ENCODE results near the gene TPPP2. TPM values are rescaled to one million over a fixed set of nuclear protein-coding genes. Genes with fewer than 3 reads are reported as not detected.

The TPPP2 gene
- total RNA-seq, 1 donor from 2014 or later, result not detected

DNA sequence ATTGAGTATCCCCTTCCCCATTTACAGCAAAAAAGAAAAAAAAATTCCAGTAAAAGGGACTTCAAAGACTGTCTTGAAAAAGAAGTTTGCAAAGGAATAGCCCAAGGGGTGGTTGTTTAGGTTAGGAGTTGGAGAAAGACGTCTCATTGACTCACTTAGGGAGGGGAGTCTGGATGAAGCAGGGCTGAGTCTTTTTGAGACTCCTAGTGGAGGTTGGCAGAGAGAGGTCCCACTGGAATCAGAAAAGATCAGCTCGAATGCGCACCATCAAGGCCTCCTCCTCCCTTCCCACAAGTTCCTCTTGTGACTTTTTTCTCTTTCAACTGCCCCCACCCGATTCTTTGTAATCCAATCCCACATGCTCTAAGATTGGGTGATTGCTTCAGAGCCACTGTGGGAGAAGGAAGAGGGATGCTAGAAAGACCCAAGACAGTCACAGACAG, 42.0 kb downstream of the TPPP2 start:
- peak overlapping the region; percentile 81 for H3K4me3 ChIP-seq (ENCODE audit: low read depth, low read length)
- H3K36me3 ChIP-seq (ENCODE audit: control insufficient read depth, insufficient read depth, low read length), result peaks cover 8% of the 10 kb centered on the region
- TF ChIP-seq, protein P1, sequence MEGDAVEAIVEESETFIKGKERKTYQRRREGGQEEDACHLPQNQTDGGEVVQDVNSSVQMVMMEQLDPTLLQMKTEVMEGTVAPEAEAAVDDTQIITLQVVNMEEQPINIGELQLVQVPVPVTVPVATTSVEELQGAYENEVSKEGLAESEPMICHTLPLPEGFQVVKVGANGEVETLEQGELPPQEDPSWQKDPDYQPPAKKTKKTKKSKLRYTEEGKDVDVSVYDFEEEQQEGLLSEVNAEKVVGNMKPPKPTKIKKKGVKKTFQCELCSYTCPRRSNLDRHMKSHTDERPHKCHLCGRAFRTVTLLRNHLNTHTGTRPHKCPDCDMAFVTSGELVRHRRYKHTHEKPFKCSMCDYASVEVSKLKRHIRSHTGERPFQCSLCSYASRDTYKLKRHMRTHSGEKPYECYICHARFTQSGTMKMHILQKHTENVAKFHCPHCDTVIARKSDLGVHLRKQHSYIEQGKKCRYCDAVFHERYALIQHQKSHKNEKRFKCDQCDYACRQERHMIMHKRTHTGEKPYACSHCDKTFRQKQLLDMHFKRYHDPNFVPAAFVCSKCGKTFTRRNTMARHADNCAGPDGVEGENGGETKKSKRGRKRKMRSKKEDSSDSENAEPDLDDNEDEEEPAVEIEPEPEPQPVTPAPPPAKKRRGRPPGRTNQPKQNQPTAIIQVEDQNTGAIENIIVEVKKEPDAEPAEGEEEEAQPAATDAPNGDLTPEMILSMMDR (IDR thresholded peaks at IDR 0.05; ENCODE audit: insufficient read depth, low read length, poor library complexity, severe bottlenecking), result no peak
- no peaks in the 10 kb centered on the region for H3K27me3 ChIP-seq (ENCODE audit: control insufficient read depth, insufficient read depth, low read length)
- no peak for DNase-seq (ENCODE audit: low read depth)

DNA sequence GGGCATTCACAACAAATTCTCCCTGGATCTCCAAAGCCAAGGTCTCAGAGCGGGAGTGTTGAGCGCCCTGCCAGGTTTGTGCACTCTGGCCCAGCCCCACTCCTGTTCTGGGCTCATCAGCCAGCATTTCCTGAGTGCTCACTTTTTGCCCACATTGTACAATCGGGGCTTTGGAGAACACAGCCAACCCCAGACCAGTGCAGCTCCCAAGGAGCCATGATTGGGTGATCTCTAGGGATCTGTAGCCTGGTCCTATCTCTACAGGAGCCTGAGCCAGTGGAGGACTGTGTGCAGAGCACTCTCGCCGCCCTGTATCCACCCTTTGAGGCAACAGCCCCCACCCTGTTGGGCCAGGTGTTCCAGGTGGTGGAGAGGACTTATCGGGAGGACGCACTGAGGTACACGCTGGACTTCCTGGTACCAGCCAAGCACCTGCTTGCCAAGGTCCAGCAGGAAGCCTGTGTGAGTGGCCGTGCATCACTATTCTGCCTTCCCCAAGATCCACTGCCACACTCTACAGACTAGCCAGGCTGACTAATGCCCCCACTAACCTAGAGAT, 42.8 kb downstream of the TPPP2 start:
- DNase-seq (ENCODE audit: low read depth), result no peak
- Histone ChIP-seq H3K27me3 (ENCODE audit: control insufficient read depth, insufficient read depth, low read length) (no peaks in the 10 kb centered on the region), H3K36me3 (ENCODE audit: control insufficient read depth, insufficient read depth, low read length) (peaks cover 9% of the 10 kb centered on the region), H3K4me3 (ENCODE audit: low read depth, low read length) (no peak overlapping the region)
- TF ChIP-seq, protein P1 (IDR thresholded peaks at IDR 0.05; ENCODE audit: insufficient read depth, low read length, poor library complexity, severe bottlenecking), result no peak

DNA sequence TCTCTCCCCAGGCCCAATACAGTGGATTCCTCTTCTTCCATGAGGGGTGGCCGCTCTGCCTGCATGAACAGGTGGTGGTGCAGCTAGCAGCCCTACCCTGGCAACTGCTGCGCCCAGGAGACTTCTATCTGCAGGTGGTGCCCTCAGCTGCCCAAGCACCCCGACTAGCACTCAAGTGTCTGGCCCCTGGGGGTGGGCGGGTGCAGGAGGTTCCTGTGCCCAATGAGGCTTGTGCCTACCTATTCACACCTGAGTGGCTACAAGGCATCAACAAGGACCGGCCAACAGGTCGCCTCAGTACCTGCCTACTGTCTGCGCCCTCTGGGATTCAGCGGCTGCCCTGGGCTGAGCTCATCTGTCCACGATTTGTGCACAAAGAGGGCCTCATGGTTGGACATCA, 43.9 kb downstream of the TPPP2 start:
- Histone ChIP-seq H3K27me3 (ENCODE audit: control insufficient read depth, insufficient read depth, low read length) (no peaks in the 10 kb centered on the region), H3K36me3 (ENCODE audit: control insufficient read depth, insufficient read depth, low read length) (peaks cover 9% of the 10 kb centered on the region)
- TF ChIP-seq, protein P1 (IDR thresholded peaks at IDR 0.05; ENCODE audit: insufficient read depth, low read length, poor library complexity, severe bottlenecking), result no peak

DNA sequence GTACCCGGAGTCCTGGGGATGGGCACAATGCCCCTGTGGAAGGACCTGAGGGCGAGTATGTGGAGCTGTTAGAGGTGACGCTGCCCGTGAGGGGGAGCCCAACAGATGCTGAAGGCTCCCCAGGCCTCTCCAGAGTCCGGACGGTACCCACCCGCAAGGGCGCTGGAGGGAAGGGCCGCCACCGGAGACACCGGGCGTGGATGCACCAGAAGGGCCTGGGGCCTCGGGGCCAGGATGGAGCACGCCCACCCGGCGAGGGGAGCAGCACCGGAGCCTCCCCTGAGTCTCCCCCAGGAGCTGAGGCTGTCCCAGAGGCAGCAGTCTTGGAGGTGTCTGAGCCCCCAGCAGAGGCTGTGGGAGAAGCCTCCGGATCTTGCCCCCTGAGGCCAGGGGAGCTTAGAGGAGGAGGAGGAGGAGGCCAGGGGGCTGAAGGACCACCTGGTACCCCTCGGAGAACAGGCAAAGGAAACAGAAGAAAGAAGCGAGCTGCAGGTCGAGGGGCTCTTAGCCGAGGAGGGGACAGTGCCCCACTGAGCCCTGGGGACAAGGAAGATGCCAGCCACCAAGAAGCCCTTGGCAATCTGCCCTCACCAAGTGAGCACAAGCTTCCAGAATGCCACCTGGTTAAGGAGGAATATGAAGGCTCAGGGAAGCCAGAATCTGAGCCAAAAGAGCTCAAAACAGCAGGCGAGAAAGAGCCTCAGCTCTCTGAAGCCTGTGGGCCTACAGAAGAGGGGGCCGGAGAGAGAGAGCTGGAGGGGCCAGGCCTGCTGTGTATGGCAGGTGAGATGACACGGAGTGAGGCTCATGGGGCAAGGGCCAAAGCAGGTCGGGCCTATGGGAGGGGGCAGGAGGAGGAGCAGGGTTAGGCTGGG, 44.6 kb downstream of the TPPP2 start:
- Histone ChIP-seq H3K36me3 (ENCODE audit: control insufficient read depth, insufficient read depth, low read length) (peaks cover 9% of the 10 kb centered on the region), H3K27me3 (ENCODE audit: control insufficient read depth, insufficient read depth, low read length) (no peaks in the 10 kb centered on the region), H3K4me3 (ENCODE audit: low read depth, low read length) (no peak overlapping the region)
- DNase-seq (ENCODE audit: low read depth), result no peak
- TF ChIP-seq, protein P1 (IDR thresholded peaks at IDR 0.05; ENCODE audit: insufficient read depth, low read length, poor library complexity, severe bottlenecking), result no peak

More for the DNA sequence above, 43.9 kb downstream of the TPPP2 start:
- no peak for DNase-seq (ENCODE audit: low read depth)
- H3K4me3 ChIP-seq (ENCODE audit: low read depth, low read length), result no peak overlapping the region

DNA sequence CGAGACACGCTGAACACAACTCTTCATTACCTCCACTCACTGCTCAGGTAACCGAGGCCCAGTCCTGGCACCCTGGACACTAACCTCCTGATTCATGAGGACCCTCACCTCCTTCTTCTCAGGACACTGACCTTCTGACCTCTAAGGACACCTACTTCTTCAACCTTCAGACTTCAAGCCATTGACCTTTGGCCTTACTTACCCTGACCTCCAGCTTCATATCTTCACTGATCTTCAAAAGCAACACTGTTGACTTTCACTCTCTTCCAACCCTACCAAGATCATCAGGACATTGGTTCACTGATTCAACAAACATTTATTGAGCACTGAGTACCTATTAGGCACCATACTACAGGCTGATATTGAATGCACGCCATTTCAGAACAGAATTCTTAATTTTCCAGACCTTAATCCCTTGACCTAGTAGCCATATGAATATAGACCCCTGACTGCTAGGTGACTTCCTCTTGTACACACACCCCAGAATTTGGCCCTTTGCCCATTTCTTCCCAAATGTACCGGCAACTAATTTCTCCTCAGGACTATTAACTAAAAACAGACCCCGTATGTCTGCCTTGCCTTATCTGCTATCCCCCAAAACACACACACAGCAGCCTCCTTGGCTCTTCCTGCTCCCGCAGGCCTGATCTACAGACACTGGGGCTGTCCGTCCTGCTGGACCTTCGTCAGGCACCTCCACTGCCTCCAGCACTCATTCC, 45.9 kb downstream of the TPPP2 start:
- H3K36me3 ChIP-seq (ENCODE audit: control insufficient read depth, insufficient read depth, low read length), result peaks cover 11% of the 10 kb centered on the region

More for the DNA sequence above, 45.9 kb downstream of the TPPP2 start:
- TF ChIP-seq, protein P1 (IDR thresholded peaks at IDR 0.05; ENCODE audit: insufficient read depth, low read length, poor library complexity, severe bottlenecking), result no peak
- no peak for DNase-seq (ENCODE audit: low read depth)
- Histone ChIP-seq H3K27me3 (ENCODE audit: control insufficient read depth, insufficient read depth, low read length) (no peaks in the 10 kb centered on the region), H3K4me3 (ENCODE audit: low read depth, low read length) (no peak overlapping the region)
